ENCODE results near the gene AMFR. TPM values are rescaled to one million over a fixed set of nuclear protein-coding genes. Genes with fewer than 3 reads are reported as not detected.
A peak's percentile ranks its signal among the peaks of the same experiment; 100 is the strongest.

AMFR gene
- total RNA-seq, 4 donors from 2014 or later: 110 to 130 (median 126) TPM

GRCh38 chr16:56451753-56452689 is 26.7 kb upstream of the AMFR start:
- no peak for DNase-seq (ENCODE audit: low spot score in 2 of 2)
- peaks cover 34% of the 10 kb centered on the region for H3K36me3 ChIP-seq
- H3K4me3 ChIP-seq: peak overlapping the region; percentile 90
- peaks cover 33% of the 10 kb centered on the region for H3K4me1 ChIP-seq
- no peaks in the 10 kb centered on the region for H3K27me3 ChIP-seq
- peak overlapping the region; percentile 91 for H3K27ac ChIP-seq
- no peak for TF ChIP-seq CTCF (IDR thresholded peaks at IDR 0.05)
- no peak for TF ChIP-seq EP300 (IDR thresholded peaks at IDR 0.05)
- no peak for TF ChIP-seq POLR2AphosphoS5 (IDR thresholded peaks at IDR 0.05)
- TF ChIP-seq POLR2A (IDR thresholded peaks at IDR 0.05): no peak
- 5% methylated on average over 26 of the region's 31 CpGs for WGBS
- no peaks in the 10 kb centered on the region for H3K9me3 ChIP-seq

- Histone ChIP-seq H3K36me3 (peaks cover 32% of the 10 kb centered on the region), H3K4me3 (peak within 1 kb of the TSS; percentile 90), H3K4me1 (peaks cover 33% of the 10 kb centered on the region), H3K27ac (peak within 1 kb of the TSS; percentile 91), H3K27me3 (no peaks in the 10 kb centered on the region), H3K9me3 (no peaks in the 10 kb centered on the region)
- peak in 1 of 3 donors; percentile 16 for TF ChIP-seq POLR2AphosphoS5 (IDR thresholded peaks at IDR 0.05)
- TF ChIP-seq EP300 (IDR thresholded peaks at IDR 0.05): no peak
- peak in 1 of 2 donors; percentile 46 for TF ChIP-seq POLR2A (IDR thresholded peaks at IDR 0.05)
- peak; percentile 97 for DNase-seq (ENCODE audit: low spot score in 2 of 2)
- under 1% methylated on average over 53 of the region's 56 CpGs for WGBS
Observed at GRCh38 chr16:56450986-56451752, 25.8 kb upstream of the AMFR start, which contains the start of the genes NUDT21 and OGFOD1. NUDT21 (minus strand) TSS chr16:56451332; CDS start chr16:56451202, 130 bp downstream. OGFOD1 (plus strand) TSS chr16:56451554; CDS start chr16:56451613, 59 bp downstream.

DNA sequence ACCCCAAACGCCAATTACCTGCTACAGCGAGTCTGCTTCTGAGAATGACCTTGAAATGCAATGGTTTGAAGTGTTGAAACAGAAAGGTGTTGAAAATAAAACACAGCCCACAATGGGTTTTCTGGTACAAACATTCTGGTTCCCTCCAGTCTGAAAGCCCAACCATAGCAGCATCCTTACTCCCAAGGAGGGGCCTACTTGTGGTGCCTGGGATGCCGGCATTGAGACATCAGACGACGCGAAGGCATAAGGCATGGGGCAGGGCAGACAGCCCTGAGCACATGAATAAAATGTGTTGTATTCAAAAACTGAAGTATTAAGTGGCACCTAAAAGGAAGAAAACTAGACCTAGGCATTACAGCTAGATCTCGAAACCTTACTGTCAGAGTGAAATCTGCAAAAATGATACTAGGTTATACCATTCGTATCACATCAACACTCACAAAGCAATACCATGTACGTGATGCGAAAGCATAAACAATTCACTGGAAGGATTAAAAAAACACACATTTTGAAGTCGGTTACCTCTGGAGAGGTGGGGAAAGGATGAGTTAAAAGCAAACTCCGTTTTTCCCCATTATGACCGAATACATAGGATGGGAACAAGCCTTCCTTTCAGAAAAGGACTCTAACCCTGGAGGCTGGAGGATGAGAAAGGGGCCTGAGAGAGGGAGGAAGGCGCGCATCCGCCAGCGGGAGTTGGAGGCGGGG is 25.1 kb upstream of the AMFR start:
- no peak for DNase-seq (ENCODE audit: low spot score in 2 of 2)
- no peak for TF ChIP-seq EP300 (IDR thresholded peaks at IDR 0.05)
- TF ChIP-seq CTCF (IDR thresholded peaks at IDR 0.05): no peak
- no peak for TF ChIP-seq POLR2A (IDR thresholded peaks at IDR 0.05)
- TF ChIP-seq POLR2AphosphoS5 (IDR thresholded peaks at IDR 0.05): no peak
- H3K27me3 ChIP-seq: no peaks in the 10 kb centered on the region
- H3K4me1 ChIP-seq: peaks cover 33% of the 10 kb centered on the region
- H3K36me3 ChIP-seq: peaks cover 34% of the 10 kb centered on the region
- H3K9me3 ChIP-seq: no peaks in the 10 kb centered on the region
- 8% methylated on average over 18 of the region's 18 CpGs for WGBS
- H3K4me3 ChIP-seq: peak overlapping the region; percentile 90
- H3K27ac ChIP-seq: peak overlapping the region; percentile 91

- Histone ChIP-seq H3K4me1 (peaks cover 33% of the 10 kb centered on the region), H3K9me3 (no peaks in the 10 kb centered on the region), H3K4me3 (no peak overlapping the region), H3K36me3 (peaks cover 36% of the 10 kb centered on the region), H3K27me3 (no peaks in the 10 kb centered on the region), H3K27ac (no peak overlapping the region)
- TF ChIP-seq EP300 (IDR thresholded peaks at IDR 0.05) (no peak), POLR2AphosphoS5 (IDR thresholded peaks at IDR 0.05) (no peak), CTCF (IDR thresholded peaks at IDR 0.05) (no peak), POLR2A (IDR thresholded peaks at IDR 0.05) (no peak)
- no peak for DNase-seq (ENCODE audit: low spot score in 2 of 2)
Observed at GRCh38 chr16:56448005-56448404, 22.7 kb upstream of the AMFR start.

GRCh38 chr16:56447286-56447685 is 21.9 kb upstream of the AMFR start:
- H3K4me3 ChIP-seq: no peak overlapping the region
- peaks cover 26% of the 10 kb centered on the region for H3K4me1 ChIP-seq
- no peak overlapping the region for H3K27ac ChIP-seq
- H3K36me3 ChIP-seq: peaks cover 36% of the 10 kb centered on the region
- H3K9me3 ChIP-seq: no peaks in the 10 kb centered on the region
- WGBS: 94% methylated on average over 2 of the region's 2 CpGs
- no peak for DNase-seq (ENCODE audit: low spot score in 2 of 2)
- TF ChIP-seq CTCF (IDR thresholded peaks at IDR 0.05) (no peak), EP300 (IDR thresholded peaks at IDR 0.05) (no peak), POLR2A (IDR thresholded peaks at IDR 0.05) (no peak), POLR2AphosphoS5 (IDR thresholded peaks at IDR 0.05) (no peak)
- H3K27me3 ChIP-seq: no peaks in the 10 kb centered on the region

All from suprapubic skin (tissue), 4 donors.